AG04450 (cell line): ENCODE data around the gene CCDC13. TPM values are rescaled to one million over a fixed set of nuclear protein-coding genes. Genes with fewer than 3 reads are reported as not detected.

Source experiments
- CTCF ChIA-PET: fragments of 300-600, 350-600 bp; formaldehyde crosslinking; extraction: SDS; loops from one replicate; lab custom pipeline; 2022; ENCODE audit warnings: antibody characterized with exemption, inconsistent platforms; lab: Charles Lee
- POLR2A ChIA-PET: fragments of 350-600 bp; formaldehyde crosslinking; extraction: SDS; loops from one replicate; lab custom pipeline; 2021; ENCODE audit warnings: antibody characterized with exemption, inconsistent platforms; lab: Yijun Ruan, JAX
- DNase-seq: peaks from one replicate; pipeline ENCODE4 v3.0.0-alpha.2; 2011; ENCODE audit warnings: low read depth, low spot score
- H3K27ac ChIP-seq: one replicate; pipeline ENCODE4 v1.5.1; 2012; ENCODE audit warnings: low read depth, low read length, control low read depth
- H3K27me3 ChIP-seq: one replicate; pipeline ENCODE4 v1.6.0; 2012; ENCODE audit warnings: low read length; ENCODE audit not compliant: control insufficient read depth, insufficient read depth
- H3K4me3 ChIP-seq: 2 replicates; pipeline ENCODE4 v1.5.1; 2011; ENCODE audit warnings: mild to moderate bottlenecking, low read depth, low read length, control low read depth
- H3K9me3 ChIP-seq: 2 replicates; pipeline ENCODE4 v1.5.1; 2012; ENCODE audit warnings: low read length; ENCODE audit not compliant: control insufficient read depth, insufficient read depth
- polyA plus RNA-seq: library from polyadenylated mRNA; depleted of rRNA; stranded (reverse); fragments of >200 nt; gene quantifications from 2 replicates; pipeline ENCODE4 v1.2.3, GENCODE V29; 2011
- TF ChIP-seq, protein P1 (sequence below): IDR thresholded peaks from 2 replicates; pipeline ENCODE4 v1.5.1; 2011; ENCODE audit warnings: low read depth, low read length, control low read depth, inconsistent platforms

CCDC13 gene
- polyA plus RNA-seq, 1 experiment = 0.20 TPM

DNA sequence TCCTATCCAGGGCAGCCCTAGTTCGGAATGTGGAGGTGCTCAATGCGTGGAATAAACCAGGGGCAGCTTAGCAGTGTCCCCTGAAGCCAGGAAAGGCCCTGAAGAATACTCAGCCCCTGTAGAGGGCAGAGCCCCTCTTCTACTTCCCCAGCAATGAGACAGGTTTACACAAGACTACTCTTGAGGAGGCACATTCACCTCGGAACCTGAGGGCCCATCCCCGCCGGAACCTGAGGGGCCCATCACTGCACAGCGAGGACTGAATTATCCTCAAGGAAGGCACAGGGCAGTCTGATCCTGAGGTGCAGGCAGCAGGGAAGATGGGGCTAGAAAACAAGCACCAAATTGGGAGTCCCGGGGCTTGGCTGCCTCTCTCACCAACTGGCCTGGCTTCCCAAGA, 22.2 kb downstream of the CCDC13 start:
- H3K4me3 ChIP-seq = no peak overlapping the region
- POLR2A ChIA-PET = no interaction called here
- TF ChIP-seq, protein P1, sequence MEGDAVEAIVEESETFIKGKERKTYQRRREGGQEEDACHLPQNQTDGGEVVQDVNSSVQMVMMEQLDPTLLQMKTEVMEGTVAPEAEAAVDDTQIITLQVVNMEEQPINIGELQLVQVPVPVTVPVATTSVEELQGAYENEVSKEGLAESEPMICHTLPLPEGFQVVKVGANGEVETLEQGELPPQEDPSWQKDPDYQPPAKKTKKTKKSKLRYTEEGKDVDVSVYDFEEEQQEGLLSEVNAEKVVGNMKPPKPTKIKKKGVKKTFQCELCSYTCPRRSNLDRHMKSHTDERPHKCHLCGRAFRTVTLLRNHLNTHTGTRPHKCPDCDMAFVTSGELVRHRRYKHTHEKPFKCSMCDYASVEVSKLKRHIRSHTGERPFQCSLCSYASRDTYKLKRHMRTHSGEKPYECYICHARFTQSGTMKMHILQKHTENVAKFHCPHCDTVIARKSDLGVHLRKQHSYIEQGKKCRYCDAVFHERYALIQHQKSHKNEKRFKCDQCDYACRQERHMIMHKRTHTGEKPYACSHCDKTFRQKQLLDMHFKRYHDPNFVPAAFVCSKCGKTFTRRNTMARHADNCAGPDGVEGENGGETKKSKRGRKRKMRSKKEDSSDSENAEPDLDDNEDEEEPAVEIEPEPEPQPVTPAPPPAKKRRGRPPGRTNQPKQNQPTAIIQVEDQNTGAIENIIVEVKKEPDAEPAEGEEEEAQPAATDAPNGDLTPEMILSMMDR = no peak
- H3K27me3 ChIP-seq = peaks cover 12% of the 10 kb centered on the region
- CTCF ChIA-PET = interaction anchor here (0.7 to 1.8 kb wide), 3 partner anchors 70 to 255 kb away, joined by 3 to 4 read pairs (median 3); partner anchors contain the start of gene NKTR
- no peaks in the 10 kb centered on the region for H3K9me3 ChIP-seq
- no peak overlapping the region for H3K27ac ChIP-seq
- DNase-seq = no peak

DNA sequence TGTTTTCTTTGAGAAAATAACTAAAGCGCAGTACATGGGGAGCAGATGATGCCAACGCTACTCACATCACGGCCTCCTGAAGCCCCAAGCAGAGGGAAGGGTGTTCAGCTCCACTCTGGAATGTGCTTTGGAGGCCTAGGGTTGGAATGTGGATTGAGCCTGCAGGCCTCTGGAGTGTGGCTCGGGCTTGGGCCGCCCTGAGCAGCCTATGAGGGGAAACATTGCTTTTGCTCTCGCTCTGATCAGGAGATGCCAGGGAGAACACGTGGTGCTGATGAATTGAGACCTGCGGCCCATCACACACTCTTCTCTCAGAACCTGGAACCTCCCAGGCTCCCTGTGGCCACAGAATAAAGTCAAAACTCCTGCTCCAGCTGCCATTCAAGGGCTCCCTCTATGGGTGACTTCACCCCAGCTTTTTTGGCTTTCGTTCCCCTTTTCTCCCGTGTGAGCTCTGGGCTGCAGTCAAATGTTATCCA, 23.3 kb downstream of the CCDC13 start:
- H3K4me3 ChIP-seq = no peak overlapping the region
- DNase-seq = no peak
- TF ChIP-seq, protein P1 = peak; percentile 64
- H3K9me3 ChIP-seq = no peaks in the 10 kb centered on the region
- POLR2A ChIA-PET = interaction anchor here (0.6 kb wide), 1 partner anchor 585 kb away, joined by 4 read pairs; no protein-coding TSS in a partner anchor
- H3K27ac ChIP-seq = no peak overlapping the region
- H3K27me3 ChIP-seq = peaks cover 11% of the 10 kb centered on the region
- CTCF ChIA-PET = interaction anchor here (0.6 to 1.7 kb wide), 3 partner anchors 8 to 125 kb away, joined by 3 to 7 read pairs (median 4); no protein-coding TSS in a partner anchor

DNA sequence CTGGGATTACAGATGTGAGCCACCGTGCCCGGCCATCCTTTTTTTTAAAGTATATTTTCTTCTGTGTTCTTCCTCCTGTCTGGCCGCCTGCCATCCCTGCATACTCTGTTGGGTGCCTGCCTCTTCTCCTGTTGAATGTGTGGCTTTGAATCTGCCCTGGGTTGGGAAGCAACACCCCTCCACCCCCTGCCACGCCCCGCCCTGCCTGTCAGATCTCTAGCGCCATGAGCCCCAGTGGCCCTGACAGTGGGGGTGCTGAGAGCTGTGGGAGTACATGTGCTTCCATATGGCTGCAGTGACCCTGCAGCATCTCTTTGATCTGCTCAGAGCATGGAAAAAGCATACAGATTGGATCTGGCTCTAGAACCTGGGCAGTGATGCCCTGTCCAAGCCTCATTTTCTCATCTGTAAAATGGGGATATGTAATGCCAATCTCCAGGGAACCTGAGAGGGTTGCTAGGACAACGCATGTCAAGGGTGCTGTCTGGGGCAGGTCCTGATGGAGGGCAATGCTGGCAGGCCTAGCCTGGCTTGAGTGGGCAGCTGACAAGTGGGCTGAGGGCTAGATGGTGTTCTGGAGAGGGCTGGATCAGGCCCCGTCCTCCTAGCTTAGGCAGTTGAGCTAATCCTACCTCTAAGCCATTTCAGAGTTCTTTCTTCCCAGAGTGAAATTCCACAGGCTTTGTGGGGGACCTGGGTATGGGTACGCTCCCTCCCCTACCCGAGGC, 23.9 kb downstream of the CCDC13 start:
- DNase-seq = no peak
- H3K27ac ChIP-seq = no peak overlapping the region
- peaks cover 5% of the 10 kb centered on the region for H3K27me3 ChIP-seq
- TF ChIP-seq, protein P1 = no peak
- no peak overlapping the region for H3K4me3 ChIP-seq
- CTCF ChIA-PET = interaction anchor here (1.7 kb wide), 1 partner anchor 13 kb away, joined by 4 read pairs; no protein-coding TSS in a partner anchor
- POLR2A ChIA-PET = interaction anchor here (1.6 kb wide), 1 partner anchor 17 kb away, joined by 3 read pairs; no protein-coding TSS in a partner anchor
- no peaks in the 10 kb centered on the region for H3K9me3 ChIP-seq

DNA sequence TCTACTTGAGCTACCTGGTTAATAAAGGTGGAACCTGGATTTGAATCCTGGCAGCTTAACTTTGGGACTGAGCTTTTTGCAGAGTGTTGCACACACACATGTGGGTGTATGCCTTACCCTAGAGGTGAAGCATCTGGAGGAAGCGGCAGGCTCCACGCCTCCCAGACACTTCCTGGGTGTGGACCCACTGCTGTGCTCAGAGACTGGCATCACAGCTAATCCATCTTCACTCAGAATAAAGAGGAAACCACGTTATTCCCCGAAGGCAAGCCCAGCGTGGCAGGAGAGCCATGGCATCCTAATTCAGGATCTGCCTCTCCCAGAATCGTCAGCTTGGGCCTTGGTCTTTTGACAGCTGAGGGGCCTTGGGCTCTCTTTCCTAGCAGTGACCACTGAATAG, 25.5 kb downstream of the CCDC13 start:
- CTCF ChIA-PET = no interaction called here
- Histone ChIP-seq H3K27me3 (no peaks in the 10 kb centered on the region), H3K27ac (no peak overlapping the region), H3K9me3 (no peaks in the 10 kb centered on the region), H3K4me3 (no peak overlapping the region)
- POLR2A ChIA-PET = interaction anchor here (1.6 kb wide), 1 partner anchor 18 kb away, joined by 3 read pairs; no protein-coding TSS in a partner anchor
- DNase-seq = no peak
- TF ChIP-seq, protein P1 = no peak
